Measurements from ENCODE around the gene SRSF7.
"Not testable (repeated sequence)": the region's sequence is repeated elsewhere in the genome, so short reads cannot be mapped to it uniquely, and the experiment has no call there.

SRSF7 gene

GRCh38 chr2:38783586-38783985 is 32.4 kb upstream of the SRSF7 start:
- Histone ChIP-seq H3K27me3 (ENCODE audit: insufficient read depth, low read length) (no peaks in the 10 kb centered on the region), H2AFZ (ENCODE audit: low read length, unreplicated experiment) (no peak overlapping the region), H3K4me1 (ENCODE audit: control insufficient read depth, insufficient read depth, low read length, unreplicated experiment) (peaks cover 4% of the 10 kb centered on the region), H3K36me3 (ENCODE audit: insufficient read depth, low read length) (no peaks in the 10 kb centered on the region), H3K79me2 (ENCODE audit: control insufficient read depth, insufficient read depth, low read length, unreplicated experiment) (peaks cover 7% of the 10 kb centered on the region), H3K4me3 (ENCODE audit: low read depth, low read length) (no peak overlapping the region), H3K27ac (ENCODE audit: low read depth, low read length) (no peak overlapping the region)

GRCh38 chr2:38778687-38779082 is 27.5 kb upstream of the SRSF7 start:
- Histone ChIP-seq H3K79me2 (ENCODE audit: control insufficient read depth, insufficient read depth, low read length, unreplicated experiment) (peaks cover 12% of the 10 kb centered on the region), H3K27me3 (ENCODE audit: insufficient read depth, low read length) (no peaks in the 10 kb centered on the region), H2AFZ (ENCODE audit: low read length, unreplicated experiment) (peak overlapping the region; percentile 77), H3K4me1 (ENCODE audit: control insufficient read depth, insufficient read depth, low read length, unreplicated experiment) (no peaks in the 10 kb centered on the region), H3K36me3 (ENCODE audit: insufficient read depth, low read length) (no peaks in the 10 kb centered on the region), H3K27ac (ENCODE audit: low read depth, low read length) (0 out of 2 replicates have a peak overlapping the region, but pooled peaks have one; percentile 35), H3K4me3 (ENCODE audit: low read depth, low read length) (peak overlapping the region; percentile 95)

- no peaks in the 10 kb centered on the region for H3K27me3 ChIP-seq (ENCODE audit: insufficient read depth, low read length)
- no peaks in the 10 kb centered on the region for H3K36me3 ChIP-seq (ENCODE audit: insufficient read depth, low read length)
- no peak overlapping the region for H3K27ac ChIP-seq (ENCODE audit: low read depth, low read length)
- peaks cover 12% of the 10 kb centered on the region for H3K79me2 ChIP-seq (ENCODE audit: control insufficient read depth, insufficient read depth, low read length, unreplicated experiment)
- no peak overlapping the region for H2AFZ ChIP-seq (ENCODE audit: low read length, unreplicated experiment)
- H3K4me3 ChIP-seq (ENCODE audit: low read depth, low read length): no peak overlapping the region
- peaks cover 6% of the 10 kb centered on the region for H3K4me1 ChIP-seq (ENCODE audit: control insufficient read depth, insufficient read depth, low read length, unreplicated experiment)
Observed at GRCh38 chr2:38776531-38776930, 25.4 kb upstream of the SRSF7 start.

GRCh38 chr2:38775921-38776225 is 24.7 kb upstream of the SRSF7 start:
- Histone ChIP-seq H3K36me3 (ENCODE audit: insufficient read depth, low read length) (no peaks in the 10 kb centered on the region), H3K27ac (ENCODE audit: low read depth, low read length) (no peak overlapping the region), H3K79me2 (ENCODE audit: control insufficient read depth, insufficient read depth, low read length, unreplicated experiment) (peaks cover 12% of the 10 kb centered on the region), H3K4me3 (ENCODE audit: low read depth, low read length) (no peak overlapping the region), H2AFZ (ENCODE audit: low read length, unreplicated experiment) (no peak overlapping the region), H3K4me1 (ENCODE audit: control insufficient read depth, insufficient read depth, low read length, unreplicated experiment) (peaks cover 6% of the 10 kb centered on the region), H3K27me3 (ENCODE audit: insufficient read depth, low read length) (no peaks in the 10 kb centered on the region)

GRCh38 chr2:38775097-38775920 is 24.1 kb upstream of the SRSF7 start:
- H3K79me2 ChIP-seq (ENCODE audit: control insufficient read depth, insufficient read depth, low read length, unreplicated experiment): peaks cover 12% of the 10 kb centered on the region
- no peak overlapping the region for H2AFZ ChIP-seq (ENCODE audit: low read length, unreplicated experiment)
- peaks cover 6% of the 10 kb centered on the region for H3K4me1 ChIP-seq (ENCODE audit: control insufficient read depth, insufficient read depth, low read length, unreplicated experiment)
- H3K4me3 ChIP-seq (ENCODE audit: low read depth, low read length): no peak overlapping the region
- H3K27me3 ChIP-seq (ENCODE audit: insufficient read depth, low read length): no peaks in the 10 kb centered on the region
- H3K27ac ChIP-seq (ENCODE audit: low read depth, low read length): no peak overlapping the region
- H3K36me3 ChIP-seq (ENCODE audit: insufficient read depth, low read length): no peaks in the 10 kb centered on the region

GRCh38 chr2:38771632-38772031 is 20.5 kb upstream of the SRSF7 start:
- no peaks in the 10 kb centered on the region for H3K36me3 ChIP-seq (ENCODE audit: insufficient read depth, low read length)
- no peak overlapping the region for H3K4me3 ChIP-seq (ENCODE audit: low read depth, low read length)
- peak overlapping the region; percentile 37 for H2AFZ ChIP-seq (ENCODE audit: low read length, unreplicated experiment)
- no peaks in the 10 kb centered on the region for H3K27me3 ChIP-seq (ENCODE audit: insufficient read depth, low read length)
- no peaks in the 10 kb centered on the region for H3K79me2 ChIP-seq (ENCODE audit: control insufficient read depth, insufficient read depth, low read length, unreplicated experiment)
- peaks cover 6% of the 10 kb centered on the region for H3K4me1 ChIP-seq (ENCODE audit: control insufficient read depth, insufficient read depth, low read length, unreplicated experiment)
- no peak overlapping the region for H3K27ac ChIP-seq (ENCODE audit: low read depth, low read length)

- no peak overlapping the region for H3K4me3 ChIP-seq (ENCODE audit: low read depth, low read length)
- no peaks in the 10 kb centered on the region for H3K36me3 ChIP-seq (ENCODE audit: insufficient read depth, low read length)
- H3K27ac ChIP-seq (ENCODE audit: low read depth, low read length): peak overlapping the region; percentile 47
- no peaks in the 10 kb centered on the region for H3K79me2 ChIP-seq (ENCODE audit: control insufficient read depth, insufficient read depth, low read length, unreplicated experiment)
- H3K27me3 ChIP-seq (ENCODE audit: insufficient read depth, low read length): no peaks in the 10 kb centered on the region
- H3K4me1 ChIP-seq (ENCODE audit: control insufficient read depth, insufficient read depth, low read length, unreplicated experiment): peaks cover 16% of the 10 kb centered on the region
- H2AFZ ChIP-seq (ENCODE audit: low read length, unreplicated experiment): no peak overlapping the region
Observed at GRCh38 chr2:38765551-38765950, 14.4 kb upstream of the SRSF7 start.

- Histone ChIP-seq H3K36me3 (ENCODE audit: insufficient read depth, low read length) (no peaks in the 10 kb centered on the region), H3K79me2 (ENCODE audit: control insufficient read depth, insufficient read depth, low read length, unreplicated experiment) (no peaks in the 10 kb centered on the region), H3K27me3 (ENCODE audit: insufficient read depth, low read length) (no peaks in the 10 kb centered on the region), H3K4me3 (ENCODE audit: low read depth, low read length) (no peak overlapping the region), H2AFZ (ENCODE audit: low read length, unreplicated experiment) (peak overlapping the region; percentile 15), H3K27ac (ENCODE audit: low read depth, low read length) (peak overlapping the region; percentile 47), H3K4me1 (ENCODE audit: control insufficient read depth, insufficient read depth, low read length, unreplicated experiment) (peaks cover 16% of the 10 kb centered on the region)
Observed at GRCh38 chr2:38765149-38765548, 14.0 kb upstream of the SRSF7 start.

- Histone ChIP-seq H3K36me3 (ENCODE audit: insufficient read depth, low read length) (no peaks in the 10 kb centered on the region), H3K27me3 (ENCODE audit: insufficient read depth, low read length) (no peaks in the 10 kb centered on the region), H2AFZ (ENCODE audit: low read length, unreplicated experiment) (no peak overlapping the region), H3K4me3 (ENCODE audit: low read depth, low read length) (no peak overlapping the region), H3K27ac (ENCODE audit: low read depth, low read length) (no peak overlapping the region), H3K79me2 (ENCODE audit: control insufficient read depth, insufficient read depth, low read length, unreplicated experiment) (no peaks in the 10 kb centered on the region), H3K4me1 (ENCODE audit: control insufficient read depth, insufficient read depth, low read length, unreplicated experiment) (peaks cover 16% of the 10 kb centered on the region)
Observed at GRCh38 chr2:38763728-38764127, 12.6 kb upstream of the SRSF7 start.

- H2AFZ ChIP-seq (ENCODE audit: low read length, unreplicated experiment): no peak overlapping the region
- H3K79me2 ChIP-seq (ENCODE audit: control insufficient read depth, insufficient read depth, low read length, unreplicated experiment): no peaks in the 10 kb centered on the region
- H3K36me3 ChIP-seq (ENCODE audit: insufficient read depth, low read length): no peaks in the 10 kb centered on the region
- H3K27me3 ChIP-seq (ENCODE audit: insufficient read depth, low read length): no peaks in the 10 kb centered on the region
- H3K4me1 ChIP-seq (ENCODE audit: control insufficient read depth, insufficient read depth, low read length, unreplicated experiment): peaks cover 16% of the 10 kb centered on the region
- H3K27ac ChIP-seq (ENCODE audit: low read depth, low read length): no peak overlapping the region
- no peak overlapping the region for H3K4me3 ChIP-seq (ENCODE audit: low read depth, low read length)
Observed at GRCh38 chr2:38763228-38763627, 12.1 kb upstream of the SRSF7 start.

GRCh38 chr2:38755891-38756290 is 4.7 kb upstream of the SRSF7 start:
- H3K4me1 ChIP-seq (ENCODE audit: control insufficient read depth, insufficient read depth, low read length, unreplicated experiment); H3K4me3 ChIP-seq (ENCODE audit: low read depth, low read length); H3K36me3 ChIP-seq (ENCODE audit: insufficient read depth, low read length); H2AFZ ChIP-seq (ENCODE audit: low read length, unreplicated experiment); H3K27ac ChIP-seq (ENCODE audit: low read depth, low read length); H3K27me3 ChIP-seq (ENCODE audit: insufficient read depth, low read length); H3K79me2 ChIP-seq (ENCODE audit: control insufficient read depth, insufficient read depth, low read length, unreplicated experiment): not testable (repeated sequence)
